Measurements from ENCODE around the gene GRHL1.
"Not testable (repeated sequence)": the region's sequence is repeated elsewhere in the genome, so short reads cannot be mapped to it uniquely, and the experiment has no call there.

GRHL1 gene

DNA sequence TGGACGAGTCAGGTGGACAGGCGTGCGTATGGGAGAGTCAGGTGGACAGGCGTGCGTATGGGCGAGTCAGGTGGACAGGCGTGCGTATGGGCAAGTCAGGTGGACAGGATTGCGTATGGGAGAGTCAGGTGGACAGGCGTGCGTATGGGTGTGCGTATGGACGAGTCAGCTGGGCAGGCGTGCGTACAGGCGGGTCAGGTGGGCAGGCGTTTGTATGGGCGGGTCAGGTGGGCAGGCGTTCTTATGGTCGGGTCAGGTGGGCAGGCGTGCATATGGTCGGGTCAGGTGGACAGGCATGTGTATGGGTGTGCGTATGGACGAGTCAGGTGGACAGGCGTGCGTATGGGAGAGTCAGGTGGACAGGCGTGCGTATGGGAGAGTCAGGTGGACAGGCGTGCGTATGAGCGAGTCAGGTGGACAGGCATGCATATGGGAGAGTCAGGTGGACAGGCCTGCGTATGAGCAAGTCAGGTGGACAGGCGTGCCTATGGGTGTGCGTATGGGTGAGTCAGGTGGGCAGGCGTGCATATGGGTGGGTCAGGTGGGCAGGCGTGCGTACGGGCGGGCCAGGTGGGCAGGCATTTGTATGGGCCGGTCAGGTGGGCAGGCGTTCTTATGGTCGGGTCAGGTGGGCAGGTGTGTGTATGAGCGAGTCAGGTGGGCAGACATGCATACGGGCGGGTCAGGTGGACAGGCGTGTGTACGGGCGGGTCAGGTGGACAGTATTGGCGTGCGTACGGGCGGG lies 59.5 kb downstream of the GRHL1 start:
- not testable (repeated sequence) for DNase-seq

DNA sequence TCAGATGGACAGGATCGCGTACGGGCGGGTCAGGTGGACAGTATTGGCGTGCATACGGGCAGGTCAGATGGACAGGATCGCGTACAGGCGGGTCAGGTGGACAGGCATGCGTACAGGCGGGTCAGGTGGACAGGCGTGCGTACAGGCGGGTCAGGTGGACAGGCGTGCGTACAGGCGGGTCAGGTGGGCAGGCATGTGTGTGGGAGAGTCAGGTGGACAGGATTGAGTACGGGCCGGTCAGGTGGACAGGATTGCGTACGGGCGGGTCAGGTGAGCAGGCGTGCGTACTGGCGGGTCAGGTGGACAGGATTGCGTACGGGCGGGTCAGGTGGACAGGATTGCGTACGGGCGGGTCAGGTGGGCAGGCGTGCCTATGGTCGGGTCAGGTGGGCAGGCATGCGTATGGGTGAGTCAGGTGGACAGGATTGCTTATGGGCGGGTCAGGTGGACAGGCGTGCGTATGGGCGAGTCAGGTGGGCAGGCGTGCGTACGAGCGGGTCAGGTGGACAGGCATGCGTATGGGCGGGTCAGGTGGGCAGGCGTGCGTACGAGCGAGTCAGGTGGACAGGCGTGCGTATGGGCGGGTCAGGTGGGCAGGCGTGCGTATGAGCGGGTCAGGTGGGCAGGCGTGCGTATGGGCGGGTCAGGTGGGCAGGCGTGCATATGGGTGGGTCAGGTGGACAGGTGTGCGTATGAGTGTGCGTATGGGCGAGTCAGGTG lies 60.3 kb downstream of the GRHL1 start:
- DNase-seq = not testable (repeated sequence)

GRCh38 chr2:10012366-10012962 lies 61.0 kb downstream of the GRHL1 start:
- DNase-seq = not testable (repeated sequence)

DNA sequence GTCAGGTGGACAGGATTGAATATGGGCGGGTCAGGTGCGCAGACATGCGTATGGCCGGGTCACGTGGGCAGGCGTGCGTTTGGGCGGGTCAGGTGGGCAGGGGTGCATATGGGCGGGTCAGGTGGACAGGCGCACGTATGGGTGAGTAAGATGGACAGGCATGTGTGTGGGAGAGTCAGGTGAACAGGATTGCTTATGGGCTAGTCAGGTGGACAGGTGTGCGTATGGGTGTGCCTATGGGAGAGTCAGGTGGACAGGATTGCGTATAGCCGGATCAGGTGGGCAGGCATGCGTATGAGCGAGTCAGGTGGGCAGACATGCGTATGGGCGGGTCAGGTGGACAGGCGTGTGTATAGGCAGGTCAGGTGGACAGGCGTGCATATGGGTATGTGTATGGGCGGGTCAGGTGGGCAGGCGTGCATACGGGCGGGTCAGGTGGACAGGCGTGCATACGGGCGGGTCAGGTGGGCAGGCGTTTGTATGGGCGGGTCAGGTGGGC lies 61.5 kb downstream of the GRHL1 start:
- DNase-seq = no peak

GRCh38 chr2:10013651-10014417 lies 62.3 kb downstream of the GRHL1 start:
- DNase-seq = not testable (repeated sequence)

GRCh38 chr2:10014418-10015190 lies 63.1 kb downstream of the GRHL1 start:
- DNase-seq = no peak

DNA sequence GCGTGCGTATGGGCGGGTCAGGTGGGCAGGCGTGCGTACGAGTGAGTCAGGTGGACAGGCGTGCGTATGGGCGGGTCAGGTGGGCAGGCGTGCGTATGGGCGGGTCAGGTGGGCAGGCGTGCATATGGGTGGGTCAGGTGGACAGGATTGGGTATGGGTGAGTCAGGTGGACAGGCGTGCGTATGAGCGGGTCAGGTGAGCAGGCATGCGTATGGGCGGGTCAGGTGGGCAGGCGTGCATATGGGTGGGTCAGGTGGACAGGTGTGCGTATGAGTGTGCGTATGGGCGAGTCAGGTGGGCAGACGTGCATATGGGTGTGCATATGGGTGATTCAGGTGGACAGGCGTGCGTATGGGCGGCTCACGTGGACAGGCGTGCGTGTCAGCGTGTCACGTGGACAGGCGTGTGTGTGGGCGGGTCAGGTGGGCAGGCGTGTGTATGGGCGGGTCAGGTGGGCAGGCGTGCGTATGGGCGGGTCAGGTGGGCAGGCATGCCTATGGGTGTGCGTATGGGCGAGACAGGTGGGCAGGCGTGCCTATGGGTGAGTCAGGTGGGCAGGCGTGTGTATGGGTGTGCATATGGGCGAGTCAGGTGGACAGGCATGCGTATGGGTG lies 64.0 kb downstream of the GRHL1 start:
- not testable (repeated sequence) for DNase-seq

GRCh38 chr2:10016001-10016801 lies 64.7 kb downstream of the GRHL1 start:
- no peak for DNase-seq

- DNase-seq = no peak
These were observed 65.3 kb downstream of the GRHL1 start for GRCh38 chr2:10016802-10017258.

- DNase-seq = no peak
These were observed 65.9 kb downstream of the GRHL1 start for GRCh38 chr2:10017313-10017941.

- DNase-seq = no peak
These were observed 67.7 kb downstream of the GRHL1 start for GRCh38 chr2:10019174-10019573.

GRCh38 chr2:10019602-10020400 lies 68.3 kb downstream of the GRHL1 start:
- no peak for DNase-seq

- no peak for DNase-seq
These were observed 70.5 kb downstream of the GRHL1 start for GRCh38 chr2:10022041-10022421.

DNA sequence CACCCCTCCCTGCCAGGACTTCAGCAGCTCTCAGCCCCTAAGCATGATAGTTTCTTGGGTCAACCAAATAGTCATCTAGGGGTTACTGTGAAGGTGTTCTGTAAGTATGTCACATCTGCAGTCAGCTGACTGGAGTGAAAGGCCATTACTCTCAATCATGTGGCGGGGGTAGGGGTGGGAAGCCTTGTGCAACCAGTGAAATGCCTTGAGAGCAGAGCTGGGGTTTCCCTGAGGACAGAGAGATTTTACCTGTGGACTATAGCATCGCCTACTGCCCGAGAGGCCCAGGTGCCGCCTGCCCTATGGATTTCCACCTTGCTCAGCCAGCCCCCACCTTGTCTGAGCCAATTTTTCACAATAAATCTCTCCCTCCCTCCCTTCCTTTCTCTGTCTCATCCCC lies 71.0 kb downstream of the GRHL1 start:
- no peak for DNase-seq

GRCh38 chr2:10022966-10023662 lies 71.6 kb downstream of the GRHL1 start:
- no peak for DNase-seq

DNA sequence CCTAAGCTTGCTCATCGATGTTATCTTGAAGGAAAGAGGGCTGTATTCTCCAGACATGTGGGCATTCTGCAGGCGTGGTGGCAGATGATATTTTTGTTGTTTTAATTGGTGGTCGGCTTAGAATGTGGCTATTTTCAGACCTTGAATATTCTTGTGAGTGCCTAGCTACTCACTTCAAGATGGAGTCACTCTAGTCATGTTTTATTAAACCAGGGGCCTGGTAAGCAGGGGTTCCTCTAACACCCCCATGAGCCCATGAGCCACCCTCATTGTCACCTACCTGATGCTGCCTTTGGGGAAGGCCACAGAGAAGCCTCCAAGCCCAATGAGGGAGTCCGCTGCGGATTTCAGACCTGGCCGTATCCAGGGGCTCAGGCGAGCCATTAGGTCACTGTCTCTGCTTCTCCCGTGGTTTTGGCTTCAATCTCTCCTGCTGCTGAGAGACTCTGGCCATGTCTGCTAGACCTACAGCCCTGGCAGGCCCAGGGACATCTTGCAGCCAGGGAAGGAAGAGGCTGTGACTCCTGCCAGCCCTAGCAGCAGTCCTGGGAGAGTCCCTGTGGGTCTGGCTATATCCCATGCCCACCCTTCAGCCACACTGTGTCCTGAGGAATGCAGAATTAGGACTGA lies 75.6 kb downstream of the GRHL1 start:
- DNase-seq = no peak

- DNase-seq = no peak
These were observed 76.3 kb downstream of the GRHL1 start for GRCh38 chr2:10027660-10028330.
